ENCODE measurements around the gene TIMM8B.

- TF ChIP-seq EP300 (IDR thresholded peaks at IDR 0.05; ENCODE audit: low read depth) (no peak), POLR2A (IDR thresholded peaks at IDR 0.05) (no peak)
Observed at GRCh38 chr11:112103446-112103845, 16.9 kb upstream of the TIMM8B start.
